ENCODE data around the gene SLC1A7. TPM values are rescaled to one million over a fixed set of nuclear protein-coding genes. Genes with fewer than 3 reads are reported as not detected.

Gene SLC1A7
- total RNA-seq, 1 donor from 2014 or later, result not detected

- no peak for DNase-seq (ENCODE audit: low read depth in 2 of 2)
These were observed 79.5 kb downstream of the SLC1A7 start for GRCh38 chr1:53062708-53063591.

GRCh38 chr1:53061859-53062707, 80.4 kb downstream of the SLC1A7 start, which contains the start of gene PODN:
Gene PODN, plus strand, starts transcription at chr1:53062213. Its CDS starts 7,643 bp downstream, at chr1:53069856.
- DNase-seq (ENCODE audit: low read depth in 2 of 2), result peak in 1 of 2 donors; percentile 21

- DNase-seq (ENCODE audit: low read depth in 2 of 2), result no peak
These were observed 81.1 kb downstream of the SLC1A7 start for GRCh38 chr1:53061123-53061858.

- no peak for DNase-seq (ENCODE audit: low read depth in 2 of 2)
These were observed 81.9 kb downstream of the SLC1A7 start for GRCh38 chr1:53060579-53060978.

- DNase-seq (ENCODE audit: low read depth in 2 of 2), result no peak
These were observed 85.3 kb downstream of the SLC1A7 start for GRCh38 chr1:53057127-53057526.

GRCh38 chr1:53051676-53052075, 90.8 kb downstream of the SLC1A7 start:
- no peak for DNase-seq (ENCODE audit: low read depth in 2 of 2)

GRCh38 chr1:53050310-53050709, 92.1 kb downstream of the SLC1A7 start:
- DNase-seq (ENCODE audit: low read depth in 2 of 2), result no peak

GRCh38 chr1:53049574-53049967, 92.9 kb downstream of the SLC1A7 start:
- peak in 1 of 2 donors; percentile 77 for DNase-seq (ENCODE audit: low read depth in 2 of 2)

- DNase-seq (ENCODE audit: low read depth in 2 of 2), result no peak
These were observed 93.4 kb downstream of the SLC1A7 start for GRCh38 chr1:53048960-53049573.

- DNase-seq (ENCODE audit: low read depth in 2 of 2), result peak; percentile 14 to 95
These were observed 94.4 kb downstream of the SLC1A7 start for GRCh38 chr1:53047737-53048736.

- peak; percentile 79 to 93 for DNase-seq (ENCODE audit: low read depth in 2 of 2)
These were observed 95.5 kb downstream of the SLC1A7 start for GRCh38 chr1:53046930-53047329.

GRCh38 chr1:53044926-53045325, 97.5 kb downstream of the SLC1A7 start:
- DNase-seq (ENCODE audit: low read depth in 2 of 2), result no peak

- DNase-seq (ENCODE audit: low read depth in 2 of 2), result no peak
These were observed 99.2 kb downstream of the SLC1A7 start for GRCh38 chr1:53043271-53043670.

- no peak for DNase-seq (ENCODE audit: low read depth in 2 of 2)
These were observed 103.9 kb downstream of the SLC1A7 start for GRCh38 chr1:53038566-53038965.

Other genes with a start within 250 kb of the SLC1A7 start
- gene ECHDC2, start 220.9 kb downstream of the SLC1A7 start, total RNA-seq, result 7.3 and 10.0 TPM in 2 replicates
- 86.7 and 100 TPM in 2 replicates for gene SCP2, start 215.4 kb downstream of the SLC1A7 start, total RNA-seq
- gene PODN, start 80.4 kb downstream of the SLC1A7 start, total RNA-seq, result 0.13 TPM in 1 of 2 replicates, not detected in the other
- 8.7 and 12.3 TPM in 2 replicates for gene CPT2, start 54.2 kb upstream of the SLC1A7 start, total RNA-seq
- gene CZIB, start 78.0 kb upstream of the SLC1A7 start, total RNA-seq, result 30.6 and 33.4 TPM in 2 replicates
- gene MAGOH, start 95.9 kb upstream of the SLC1A7 start, total RNA-seq, result 37.8 and 38.1 TPM in 2 replicates
- 9.1 and 21.8 TPM in 2 replicates for gene LRP8, start 185.4 kb upstream of the SLC1A7 start, total RNA-seq

All from dermis microvascular lymphatic vessel endothelial cell (primary cell).